Cardiac fibroblast (primary cell): Measurements from ENCODE around the gene COLQ.

Experiments
- DNase-seq, 2 donors: peaks; one replicate each; pipeline versions ENCODE4 v3.0.0 to v3.0.0-alpha.2; 2010; ENCODE audit warnings: low read depth in 2 of 2
- H3K4me3 ChIP-seq, 2 donors: replicated peaks in 1 of 2; 1 replicate in 1 of 2; 2 replicates in 1 of 2; pipeline ENCODE4 v1.5.1; 2011; ENCODE audit warnings: low read depth in 2 of 2, low read length in 2 of 2, mild to moderate bottlenecking in 2 of 2, moderate library complexity in 1 of 2
- TF ChIP-seq, protein P1 (sequence below): IDR thresholded peaks from one replicate; pipeline ENCODE4 v1.5.1; 2011; ENCODE audit warnings: low read depth, mild to moderate bottlenecking, low read length, inconsistent platforms

COLQ gene

DNA sequence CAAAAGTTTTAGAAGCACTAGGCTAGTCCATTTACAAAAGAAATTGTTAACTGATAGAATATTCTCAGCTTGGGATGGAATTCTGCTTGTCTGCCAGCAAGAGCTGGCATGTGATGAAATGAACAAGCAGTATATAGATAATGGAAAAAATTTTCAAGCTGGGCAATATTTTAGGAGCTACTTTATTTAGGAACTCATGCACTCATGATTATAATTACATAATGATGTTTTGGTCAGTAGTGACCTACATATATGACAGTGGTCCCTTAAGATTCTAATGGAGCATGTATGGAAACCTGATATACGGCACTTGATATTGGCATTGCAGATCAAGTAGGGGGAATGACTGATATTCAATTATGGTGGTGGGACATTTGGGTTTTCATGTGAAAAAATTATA lies 88.0 kb downstream of the COLQ start:
- no peak overlapping the region for H3K4me3 ChIP-seq
- no peak for DNase-seq
- TF ChIP-seq, protein P1, sequence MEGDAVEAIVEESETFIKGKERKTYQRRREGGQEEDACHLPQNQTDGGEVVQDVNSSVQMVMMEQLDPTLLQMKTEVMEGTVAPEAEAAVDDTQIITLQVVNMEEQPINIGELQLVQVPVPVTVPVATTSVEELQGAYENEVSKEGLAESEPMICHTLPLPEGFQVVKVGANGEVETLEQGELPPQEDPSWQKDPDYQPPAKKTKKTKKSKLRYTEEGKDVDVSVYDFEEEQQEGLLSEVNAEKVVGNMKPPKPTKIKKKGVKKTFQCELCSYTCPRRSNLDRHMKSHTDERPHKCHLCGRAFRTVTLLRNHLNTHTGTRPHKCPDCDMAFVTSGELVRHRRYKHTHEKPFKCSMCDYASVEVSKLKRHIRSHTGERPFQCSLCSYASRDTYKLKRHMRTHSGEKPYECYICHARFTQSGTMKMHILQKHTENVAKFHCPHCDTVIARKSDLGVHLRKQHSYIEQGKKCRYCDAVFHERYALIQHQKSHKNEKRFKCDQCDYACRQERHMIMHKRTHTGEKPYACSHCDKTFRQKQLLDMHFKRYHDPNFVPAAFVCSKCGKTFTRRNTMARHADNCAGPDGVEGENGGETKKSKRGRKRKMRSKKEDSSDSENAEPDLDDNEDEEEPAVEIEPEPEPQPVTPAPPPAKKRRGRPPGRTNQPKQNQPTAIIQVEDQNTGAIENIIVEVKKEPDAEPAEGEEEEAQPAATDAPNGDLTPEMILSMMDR = no peak

DNA sequence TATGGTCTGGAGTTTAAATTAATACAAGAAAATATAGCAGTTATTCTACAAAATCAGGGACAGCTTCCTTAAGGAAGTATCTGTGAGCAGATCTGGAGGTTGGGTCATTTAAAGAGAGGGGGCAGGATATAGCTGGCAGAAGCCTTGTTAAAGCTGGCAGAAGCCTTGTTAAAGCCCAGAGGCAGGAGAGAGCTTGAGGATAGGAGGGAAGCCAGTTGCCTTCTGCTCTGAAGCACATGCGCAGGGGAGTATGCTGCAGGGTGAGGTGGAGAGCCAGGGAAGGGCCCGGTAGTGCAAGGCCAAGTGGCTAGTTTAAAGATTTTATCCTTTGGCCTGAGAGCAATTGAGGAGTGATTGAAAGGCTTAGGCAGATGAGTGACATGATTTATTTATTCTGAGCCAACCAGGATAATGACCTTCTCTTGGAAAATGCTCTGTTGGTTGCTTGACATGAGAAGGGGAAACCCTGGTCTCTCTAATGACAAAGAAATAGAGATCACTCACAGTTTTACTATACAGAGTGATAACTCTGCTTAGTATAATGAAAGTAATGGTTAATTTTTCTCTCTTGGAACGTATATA lies 90.2 kb downstream of the COLQ start:
- no peak for DNase-seq
- no peak overlapping the region for H3K4me3 ChIP-seq
- TF ChIP-seq, protein P1 = no peak

DNA sequence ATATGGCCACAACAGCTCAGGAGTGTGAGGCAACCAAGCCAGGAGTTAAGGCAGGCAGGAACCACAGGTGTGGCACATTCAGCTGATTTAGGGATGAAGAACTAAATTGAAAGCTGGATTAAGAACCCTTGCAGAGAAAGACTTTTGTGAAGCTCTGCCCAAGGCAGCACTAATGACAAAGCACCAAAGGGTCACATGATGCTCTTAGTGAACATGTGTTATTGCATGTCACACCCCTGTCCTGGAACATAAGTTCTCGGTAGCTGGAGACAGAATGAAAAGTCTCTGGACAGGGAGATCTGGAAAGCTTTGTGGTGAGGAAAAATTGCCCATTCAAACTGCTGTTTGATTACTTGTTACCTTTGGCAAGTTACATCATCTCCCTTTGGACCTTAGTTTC lies 90.9 kb downstream of the COLQ start:
- no peak overlapping the region for H3K4me3 ChIP-seq
- no peak for DNase-seq
- TF ChIP-seq, protein P1 = no peak

DNA sequence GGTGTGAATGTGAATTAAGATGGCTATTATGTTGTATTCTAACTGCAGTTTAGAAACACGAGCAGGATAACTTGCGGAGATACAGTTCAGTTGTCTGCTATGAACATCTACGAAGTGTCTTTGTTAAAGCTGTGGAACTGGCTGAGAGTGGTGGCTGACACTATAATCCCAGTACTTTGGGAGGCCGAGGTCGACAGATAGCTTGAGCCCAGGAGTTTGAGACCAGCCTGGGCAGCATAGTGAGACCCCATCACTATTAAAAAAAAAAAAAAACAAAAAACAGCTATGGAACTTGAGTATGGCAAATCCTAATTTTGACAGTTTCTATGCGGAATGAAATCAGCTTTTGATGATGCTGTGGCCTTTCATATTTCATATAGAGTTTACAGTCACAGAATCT lies 92.4 kb downstream of the COLQ start:
- DNase-seq = no peak
- TF ChIP-seq, protein P1 = no peak
- H3K4me3 ChIP-seq = peak overlapping the region; percentile 95 to 99

DNA sequence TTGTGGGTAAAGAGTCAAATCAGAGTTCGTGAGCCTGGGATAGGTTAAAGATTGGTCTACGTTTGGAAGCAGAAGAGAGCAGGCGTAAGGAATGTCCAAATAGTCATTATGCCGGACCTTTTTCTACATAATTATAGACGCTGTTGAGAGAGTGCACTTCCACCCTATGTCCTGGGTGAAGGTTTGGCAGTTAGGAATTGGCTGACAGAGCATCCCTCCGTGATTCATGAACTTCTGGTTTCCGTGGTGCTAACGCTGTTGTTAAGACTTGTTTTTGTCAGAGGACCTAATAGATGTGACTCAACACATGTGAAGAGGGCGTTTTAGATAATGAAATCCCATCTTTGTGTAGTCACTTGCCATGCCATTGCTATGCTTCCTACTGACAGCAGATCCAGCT lies 93.0 kb downstream of the COLQ start:
- peak overlapping the region; percentile 95 to 99 for H3K4me3 ChIP-seq
- DNase-seq = peak; percentile 56 to 85
- TF ChIP-seq, protein P1 = no peak

GRCh38 chr3:15427981-15428380 lies 93.5 kb downstream of the COLQ start:
- H3K4me3 ChIP-seq = peak overlapping the region; percentile 95 to 99
- TF ChIP-seq, protein P1 = no peak
- peak in 1 of 2 donors; percentile 18 for DNase-seq
